Measurements from ENCODE around the gene PERM1. TPM values are rescaled to one million over a fixed set of nuclear protein-coding genes. Genes with fewer than 3 reads are reported as not detected.
"Not testable (repeated sequence)": the region's sequence is repeated elsewhere in the genome, so short reads cannot be mapped to it uniquely, and the experiment has no call there.

Gene PERM1
- total RNA-seq, 2 donors from 2014 or later, result 0.14 TPM; not detected in 1

DNA sequence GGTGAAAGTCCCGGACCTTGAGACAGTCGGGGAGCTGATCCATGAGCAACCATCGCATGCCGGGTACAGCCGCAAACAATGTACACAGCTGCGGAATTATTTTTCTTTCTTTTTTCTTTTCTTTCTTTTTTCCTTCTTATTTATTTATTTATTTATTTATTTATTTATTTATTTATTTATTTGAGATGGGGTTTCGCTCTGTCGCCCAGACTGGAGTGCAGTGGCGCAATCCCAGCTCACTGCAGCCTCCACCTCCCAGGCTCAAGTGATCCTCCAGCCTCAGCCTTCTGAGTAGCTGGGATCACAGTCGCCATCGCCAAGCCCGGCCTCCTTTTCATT lies 2.6 kb upstream of the PERM1 start:
- ATAC-seq (peak; percentile 30), DNase-seq (no peak)
- intact Hi-C loops (cut with DNase I, micrococcal nuclease), result loop anchor here (5.0 to 10.0 kb wide), 2 partner anchors 80 to 83 kb away; no protein-coding TSS in a partner anchor

GRCh38 chr1:983798-984475 lies 2.0 kb upstream of the PERM1 start:
- intact Hi-C loops (cut with DNase I, micrococcal nuclease), result loop anchor here (5.0 to 10.0 kb wide), 2 partner anchors 81 to 83 kb away; no protein-coding TSS in a partner anchor
- ATAC-seq (peak; percentile 73), DNase-seq (peak in 1 of 2 donors; percentile 61)

GRCh38 chr1:982765-983436 lies 1.0 kb upstream of the PERM1 start:
- ATAC-seq, result no peak
- intact Hi-C loops (cut with DNase I, micrococcal nuclease), result loop anchor here (5.0 to 10.0 kb wide), 2 partner anchors 82 to 84 kb away; no protein-coding TSS in a partner anchor
- no peak for DNase-seq

- ATAC-seq (no peak), DNase-seq (no peak)
- intact Hi-C loops (cut with DNase I, micrococcal nuclease), result loop anchor here (5.0 to 10.0 kb wide), 2 partner anchors 83 to 86 kb away; no protein-coding TSS in a partner anchor
Measured at GRCh38 chr1:981491-981954, 370 bp downstream of the PERM1 start.

GRCh38 chr1:980602-981395 lies 1.1 kb downstream of the PERM1 start:
- ATAC-seq, result no peak
- intact Hi-C loops (cut with DNase I, micrococcal nuclease), result loop anchor here (5.0 to 10.0 kb wide), 2 partner anchors 84 to 87 kb away; no protein-coding TSS in a partner anchor

GRCh38 chr1:980137-980571 lies 1.7 kb downstream of the PERM1 start:
- ATAC-seq (no peak), DNase-seq (no peak)
- intact Hi-C loops (cut with DNase I, micrococcal nuclease), result loop anchor here (5.0 to 10.0 kb wide), 2 partner anchors 85 to 87 kb away; no protein-coding TSS in a partner anchor

More at GRCh38 chr1:980602-981395, 1.1 kb downstream of the PERM1 start:
- DNase-seq, result peak in 1 of 2 donors; percentile 3

DNA sequence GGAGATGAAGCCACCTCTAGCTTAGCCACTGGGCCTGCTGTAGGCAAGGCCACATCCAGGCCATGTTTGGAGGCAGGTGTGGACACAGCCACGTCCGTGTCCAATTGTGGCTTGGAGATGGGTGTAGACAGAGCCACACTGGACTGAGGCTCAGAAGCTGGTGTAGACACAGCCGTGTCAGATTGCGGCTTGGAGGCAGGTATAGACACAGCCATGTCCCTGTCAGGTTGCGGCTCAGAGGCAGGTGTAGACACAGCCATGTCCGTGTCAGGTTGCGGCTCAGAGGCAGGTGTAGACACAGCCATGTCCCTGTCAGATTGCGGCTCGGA lies 2.2 kb downstream of the PERM1 start:
- ATAC-seq, result no peak
- DNase-seq, result no peak
- intact Hi-C loops (cut with DNase I, micrococcal nuclease), result loop anchor here (5.0 to 10.0 kb wide), 3 partner anchors 65 to 88 kb away; no protein-coding TSS in a partner anchor

- intact Hi-C loops (cut with DNase I, micrococcal nuclease), result loop anchor here in 1 of 2 donors (10.0 kb wide), 1 partner anchor 64 kb away; no protein-coding TSS in a partner anchor
- DNase-seq (no peak), ATAC-seq (no peak)
Measured at GRCh38 chr1:978835-979743, 2.8 kb downstream of the PERM1 start.

GRCh38 chr1:978069-978834 lies 3.6 kb downstream of the PERM1 start:
- intact Hi-C loops (cut with DNase I, micrococcal nuclease), result loop anchor here in 1 of 2 donors (10.0 kb wide), 1 partner anchor 63 kb away; no protein-coding TSS in a partner anchor
- DNase-seq (no peak), ATAC-seq (no peak)

DNA sequence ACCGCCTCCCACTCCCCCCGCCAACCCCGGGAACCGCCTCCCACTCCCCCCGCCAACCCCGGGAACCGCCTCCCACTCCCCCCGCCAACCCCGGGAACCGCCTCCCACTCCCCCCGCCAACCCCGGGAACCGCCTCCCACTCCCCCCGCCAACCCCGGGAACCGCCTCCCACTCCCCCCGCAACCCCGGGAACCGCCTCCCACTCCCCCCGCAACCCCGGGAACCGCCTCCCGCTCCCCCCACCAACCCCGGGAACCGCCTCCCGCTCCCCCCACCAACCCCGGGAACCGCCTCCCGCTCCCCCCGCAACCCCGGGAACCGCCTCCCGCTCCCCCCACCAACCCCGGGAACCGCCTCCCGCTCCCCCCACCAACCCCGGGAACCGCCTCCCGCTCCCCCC lies 5.1 kb downstream of the PERM1 start:
- peak in 1 of 2 donors; percentile 42 for DNase-seq
- intact Hi-C loops (cut with DNase I, micrococcal nuclease), result loop anchor here in 1 of 2 donors (10.0 kb wide), 1 partner anchor 62 kb away; no protein-coding TSS in a partner anchor
- ATAC-seq, result not testable (repeated sequence)

GRCh38 chr1:975896-976683 lies 5.8 kb downstream of the PERM1 start:
- ATAC-seq (peak; percentile 87), DNase-seq (peak; percentile 53 to 74)
- intact Hi-C loops (cut with DNase I, micrococcal nuclease), result loop anchor here in 1 of 2 donors (10.0 kb wide), 1 partner anchor 61 kb away; no protein-coding TSS in a partner anchor

DNA sequence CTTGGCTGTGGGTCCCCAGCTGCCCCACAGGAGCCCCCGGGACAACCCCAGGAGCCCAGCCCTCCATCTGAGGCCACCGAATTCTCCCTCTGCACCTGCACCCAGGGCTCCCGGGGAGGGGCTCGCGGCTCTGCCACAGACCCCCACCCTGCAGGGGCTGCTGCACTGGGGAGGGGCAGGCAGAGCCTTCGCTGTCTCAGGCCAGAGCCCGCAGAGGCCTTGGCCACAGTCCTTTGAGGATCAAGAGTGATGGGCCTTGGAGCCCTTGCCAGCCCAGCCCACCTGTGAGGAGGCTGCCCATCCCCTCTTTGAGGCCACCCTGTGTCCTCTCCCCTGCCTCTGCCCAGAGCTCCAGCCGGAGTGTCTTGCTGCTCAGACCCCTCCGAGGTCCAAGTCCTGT lies 6.5 kb downstream of the PERM1 start:
- ATAC-seq (no peak), DNase-seq (no peak)
- intact Hi-C loops (cut with DNase I, micrococcal nuclease), result loop anchor here in 1 of 2 donors (10.0 kb wide), 1 partner anchor 61 kb away; no protein-coding TSS in a partner anchor

DNA sequence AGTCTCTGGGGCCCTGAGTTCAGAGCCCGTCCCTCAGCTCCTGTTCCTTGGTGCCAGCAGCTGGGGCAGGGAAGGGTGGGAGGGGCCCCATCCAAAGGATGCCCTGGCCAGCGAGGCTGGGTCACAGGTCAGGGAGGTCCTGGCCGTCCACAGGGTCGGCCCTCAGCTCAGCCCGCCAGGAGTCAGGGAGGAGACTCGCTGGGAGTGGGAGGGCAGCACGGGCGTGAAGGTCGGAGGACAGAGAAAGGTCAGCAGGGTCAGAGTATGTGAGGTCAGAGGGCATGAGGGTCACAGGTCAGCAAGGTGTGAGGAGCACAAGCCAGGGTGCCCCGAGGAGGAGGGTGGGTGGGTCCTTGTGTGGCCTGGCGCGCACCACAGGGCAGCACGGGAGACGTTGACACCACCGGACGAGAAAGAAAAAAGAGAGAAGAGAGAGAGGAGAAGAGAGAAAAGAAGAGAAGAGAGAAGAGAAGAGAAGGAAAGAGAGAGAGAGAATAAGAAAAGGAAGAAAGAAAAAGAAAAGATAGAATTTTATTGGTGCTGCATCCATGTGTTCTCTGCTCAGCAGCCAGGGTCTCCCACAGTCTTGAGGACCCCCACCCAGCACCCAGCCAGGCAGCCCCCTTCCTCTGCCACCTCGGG lies 7.1 kb downstream of the PERM1 start:
- DNase-seq, result no peak
- ATAC-seq, result no peak
- intact Hi-C loops (cut with DNase I, micrococcal nuclease), result loop anchor here in 1 of 2 donors (10.0 kb wide), 1 partner anchor 60 kb away; no protein-coding TSS in a partner anchor

- ATAC-seq (no peak), DNase-seq (no peak)
- intact Hi-C loops (cut with DNase I, micrococcal nuclease), result loop anchor here in 1 of 2 donors (10.0 kb wide), 1 partner anchor 59 kb away; no protein-coding TSS in a partner anchor
Measured at GRCh38 chr1:974293-974640, 7.6 kb downstream of the PERM1 start.

- DNase-seq, result no peak
- no peak for ATAC-seq
- intact Hi-C loops (cut with DNase I, micrococcal nuclease), result loop anchor here in 1 of 2 donors (10.0 kb wide), 1 partner anchor 59 kb away; no protein-coding TSS in a partner anchor
Measured at GRCh38 chr1:973459-974292, 8.2 kb downstream of the PERM1 start.

Data from left colon (tissue), 2 donors.